ENCODE data around the gene UBE2QL1. TPM values are rescaled to one million over a fixed set of nuclear protein-coding genes. Genes with fewer than 3 reads are reported as not detected.

Gene UBE2QL1
- total RNA-seq, 1 experiment from 2014 or later: not detected

DNA sequence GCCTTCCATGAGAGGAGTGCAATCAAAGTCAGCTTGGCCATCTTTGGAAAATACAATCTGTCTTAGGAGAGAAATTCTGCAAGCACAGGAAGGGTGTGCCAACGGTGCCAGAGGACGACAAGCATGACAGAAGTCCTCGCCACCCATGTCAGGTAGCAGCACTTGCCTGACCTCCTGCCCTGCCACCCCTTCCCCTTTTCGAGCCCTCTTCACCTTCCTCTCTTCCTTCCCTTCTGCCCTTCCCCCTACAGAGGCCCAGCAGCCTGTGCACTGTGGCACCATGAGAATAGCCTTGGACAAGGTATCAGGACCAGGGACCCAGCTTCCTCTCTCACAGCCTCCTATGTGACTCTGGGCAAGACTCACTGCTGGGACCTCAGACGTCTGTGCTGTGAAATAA is 5.3 kb upstream of the UBE2QL1 start:
- Histone ChIP-seq H3K79me2 (ENCODE audit: insufficient read depth, low read length) (no peaks in the 10 kb centered on the region), H2AFZ (ENCODE audit: low read depth, low read length, poor library complexity, severe bottlenecking) (no peak overlapping the region), H3K9ac (ENCODE audit: low read length) (no peak overlapping the region), H3K27me3 (ENCODE audit: insufficient read depth, low read length) (0 out of 2 replicates have a peak, but pooled peaks cover 3% of the 10 kb centered on the region), H3K9me3 (ENCODE audit: control insufficient read depth in 1 of 2, insufficient read depth in 1 of 2, low read depth in 1 of 2, low read length in 2 of 2) (peaks cover 0 to 11% of the 10 kb centered on the region in 2 experiments; a peak in 1 of 4 replicates), H3K9me2 (ENCODE audit: insufficient read depth) (no peaks in the 10 kb centered on the region), H3K27ac (ENCODE audit: low read depth, low read length) (no peak overlapping the region), H3K36me3 (ENCODE audit: control insufficient read depth in 1 of 2, insufficient read depth in 2 of 2, low read length in 2 of 2) (no peaks in the 10 kb centered on the region), H3K4me1 (ENCODE audit: control insufficient read depth in 1 of 2, insufficient read depth in 2 of 2, low read length in 2 of 2) (no peaks in the 10 kb centered on the region), H3K4me2 (ENCODE audit: low read length) (no peak overlapping the region), H3K4me3 (replicated peaks in 1 of 2; ENCODE audit: low read depth in 1 of 2, low read length in 2 of 2) (no peak overlapping the region), H4K20me1 (ENCODE audit: insufficient read depth) (no peaks in the 10 kb centered on the region)
- ATAC-seq (no peak), DNase-seq (ENCODE audit: low read depth, low spot score) (no peak)
- POLR2A ChIA-PET: no interaction called here
- CTCF ChIA-PET: no interaction called here
- TF ChIP-seq, protein P1, sequence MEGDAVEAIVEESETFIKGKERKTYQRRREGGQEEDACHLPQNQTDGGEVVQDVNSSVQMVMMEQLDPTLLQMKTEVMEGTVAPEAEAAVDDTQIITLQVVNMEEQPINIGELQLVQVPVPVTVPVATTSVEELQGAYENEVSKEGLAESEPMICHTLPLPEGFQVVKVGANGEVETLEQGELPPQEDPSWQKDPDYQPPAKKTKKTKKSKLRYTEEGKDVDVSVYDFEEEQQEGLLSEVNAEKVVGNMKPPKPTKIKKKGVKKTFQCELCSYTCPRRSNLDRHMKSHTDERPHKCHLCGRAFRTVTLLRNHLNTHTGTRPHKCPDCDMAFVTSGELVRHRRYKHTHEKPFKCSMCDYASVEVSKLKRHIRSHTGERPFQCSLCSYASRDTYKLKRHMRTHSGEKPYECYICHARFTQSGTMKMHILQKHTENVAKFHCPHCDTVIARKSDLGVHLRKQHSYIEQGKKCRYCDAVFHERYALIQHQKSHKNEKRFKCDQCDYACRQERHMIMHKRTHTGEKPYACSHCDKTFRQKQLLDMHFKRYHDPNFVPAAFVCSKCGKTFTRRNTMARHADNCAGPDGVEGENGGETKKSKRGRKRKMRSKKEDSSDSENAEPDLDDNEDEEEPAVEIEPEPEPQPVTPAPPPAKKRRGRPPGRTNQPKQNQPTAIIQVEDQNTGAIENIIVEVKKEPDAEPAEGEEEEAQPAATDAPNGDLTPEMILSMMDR (IDR thresholded peaks at IDR 0.05 in 2 of 3, conservative IDR thresholded peaks at IDR 0.05 in 1 of 3; ENCODE audit: borderline replicate concordance in 1 of 3, insufficient read depth in 1 of 3, low read depth in 2 of 3, low read length in 2 of 3): no peak
- no TSS peak for BruUV-seq (replicated peaks)
- RAD21 ChIA-PET (ENCODE audit: low non-redundant PET in 1 of 2, low total read pairs in 2 of 2, uncharacterized antibody in 2 of 2, unreplicated experiment in 2 of 2): no interaction called here
- intact Hi-C loops (cut with micrococcal nuclease): no loop called here

DNA sequence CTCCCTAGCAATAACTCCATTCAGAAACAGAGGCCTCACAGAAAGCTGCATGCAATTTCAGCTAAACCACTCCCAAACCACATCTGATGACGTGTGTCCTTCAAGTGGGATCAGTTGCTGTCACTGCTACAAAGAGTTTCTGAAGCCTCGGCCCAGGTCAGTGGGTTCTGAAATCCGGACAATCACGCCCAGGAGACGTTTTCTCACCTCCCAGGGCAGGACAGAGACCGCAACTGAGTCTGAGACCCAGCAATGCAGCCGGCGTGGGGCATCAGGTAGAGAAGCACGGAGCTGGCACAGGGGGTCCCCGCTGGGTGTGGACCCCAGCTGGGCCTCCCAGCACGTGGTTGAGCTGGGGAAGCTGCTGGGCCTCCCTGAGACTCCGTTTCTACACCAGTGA is 2.6 kb upstream of the UBE2QL1 start:
- ChIA-PET RAD21 (ENCODE audit: low non-redundant PET in 1 of 2, low total read pairs in 2 of 2, uncharacterized antibody in 2 of 2, unreplicated experiment in 2 of 2) (no interaction called here), CTCF (interaction anchor here (0.6 kb wide), 1 partner anchor 22 kb away, joined by 5 read pairs; no protein-coding TSS in a partner anchor), POLR2A (no interaction called here)
- H3K36me3 ChIP-seq (ENCODE audit: control insufficient read depth in 1 of 2, insufficient read depth in 2 of 2, low read length in 2 of 2): no peaks in the 10 kb centered on the region
- no peaks in the 10 kb centered on the region for H3K9me2 ChIP-seq (ENCODE audit: insufficient read depth)
- no TSS peak for BruUV-seq (replicated peaks)
- no peaks in the 10 kb centered on the region for H3K79me2 ChIP-seq (ENCODE audit: insufficient read depth, low read length)
- H3K27ac ChIP-seq (ENCODE audit: low read depth, low read length): no peak overlapping the region
- no peak for DNase-seq (ENCODE audit: low read depth, low spot score)
- H3K27me3 ChIP-seq (ENCODE audit: insufficient read depth, low read length): peaks cover 10% of the 10 kb centered on the region; the same call in 1 of the 2 replicates
- H3K4me3 ChIP-seq (replicated peaks in 1 of 2; ENCODE audit: low read depth in 1 of 2, low read length in 2 of 2): no peak overlapping the region
- intact Hi-C loops (cut with micrococcal nuclease): no loop called here
- H2AFZ ChIP-seq (ENCODE audit: low read depth, low read length, poor library complexity, severe bottlenecking): no peak overlapping the region
- no peaks in the 10 kb centered on the region for H4K20me1 ChIP-seq (ENCODE audit: insufficient read depth)
- peaks cover 0 to 11% of the 10 kb centered on the region in 2 experiments; a peak in 1 of 4 replicates for H3K9me3 ChIP-seq (ENCODE audit: control insufficient read depth in 1 of 2, insufficient read depth in 1 of 2, low read depth in 1 of 2, low read length in 2 of 2)
- no peak for ATAC-seq
- no peak overlapping the region for H3K9ac ChIP-seq (ENCODE audit: low read length)
- H3K4me1 ChIP-seq (ENCODE audit: control insufficient read depth in 1 of 2, insufficient read depth in 2 of 2, low read length in 2 of 2): no peaks in the 10 kb centered on the region
- H3K4me2 ChIP-seq (ENCODE audit: low read length): no peak overlapping the region
- TF ChIP-seq, protein P1 (IDR thresholded peaks at IDR 0.05 in 2 of 3, conservative IDR thresholded peaks at IDR 0.05 in 1 of 3; ENCODE audit: borderline replicate concordance in 1 of 3, insufficient read depth in 1 of 3, low read depth in 2 of 3, low read length in 2 of 3): no peak
- TF ChIP-seq, protein P2, sequence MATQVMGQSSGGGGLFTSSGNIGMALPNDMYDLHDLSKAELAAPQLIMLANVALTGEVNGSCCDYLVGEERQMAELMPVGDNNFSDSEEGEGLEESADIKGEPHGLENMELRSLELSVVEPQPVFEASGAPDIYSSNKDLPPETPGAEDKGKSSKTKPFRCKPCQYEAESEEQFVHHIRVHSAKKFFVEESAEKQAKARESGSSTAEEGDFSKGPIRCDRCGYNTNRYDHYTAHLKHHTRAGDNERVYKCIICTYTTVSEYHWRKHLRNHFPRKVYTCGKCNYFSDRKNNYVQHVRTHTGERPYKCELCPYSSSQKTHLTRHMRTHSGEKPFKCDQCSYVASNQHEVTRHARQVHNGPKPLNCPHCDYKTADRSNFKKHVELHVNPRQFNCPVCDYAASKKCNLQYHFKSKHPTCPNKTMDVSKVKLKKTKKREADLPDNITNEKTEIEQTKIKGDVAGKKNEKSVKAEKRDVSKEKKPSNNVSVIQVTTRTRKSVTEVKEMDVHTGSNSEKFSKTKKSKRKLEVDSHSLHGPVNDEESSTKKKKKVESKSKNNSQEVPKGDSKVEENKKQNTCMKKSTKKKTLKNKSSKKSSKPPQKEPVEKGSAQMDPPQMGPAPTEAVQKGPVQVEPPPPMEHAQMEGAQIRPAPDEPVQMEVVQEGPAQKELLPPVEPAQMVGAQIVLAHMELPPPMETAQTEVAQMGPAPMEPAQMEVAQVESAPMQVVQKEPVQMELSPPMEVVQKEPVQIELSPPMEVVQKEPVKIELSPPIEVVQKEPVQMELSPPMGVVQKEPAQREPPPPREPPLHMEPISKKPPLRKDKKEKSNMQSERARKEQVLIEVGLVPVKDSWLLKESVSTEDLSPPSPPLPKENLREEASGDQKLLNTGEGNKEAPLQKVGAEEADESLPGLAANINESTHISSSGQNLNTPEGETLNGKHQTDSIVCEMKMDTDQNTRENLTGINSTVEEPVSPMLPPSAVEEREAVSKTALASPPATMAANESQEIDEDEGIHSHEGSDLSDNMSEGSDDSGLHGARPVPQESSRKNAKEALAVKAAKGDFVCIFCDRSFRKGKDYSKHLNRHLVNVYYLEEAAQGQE (IDR thresholded peaks at IDR 0.05; ENCODE audit: low read depth): no peak
- TF ChIP-seq YY1 (IDR thresholded peaks at IDR 0.05; ENCODE audit: extremely low read depth, insufficient replicate concordance, low read depth, low read length) (no peak), FOSL1 (IDR thresholded peaks at IDR 0.05; ENCODE audit: low read depth) (no peak), SRF (IDR thresholded peaks at IDR 0.05; ENCODE audit: low read depth) (no peak), EZH2 (IDR thresholded peaks at IDR 0.05) (no peak), TCF7L2 (IDR thresholded peaks at IDR 0.05; ENCODE audit: borderline replicate concordance, extremely low read depth, insufficient read depth, insufficient read length) (no peak)
- TF ChIP-seq, protein P3, sequence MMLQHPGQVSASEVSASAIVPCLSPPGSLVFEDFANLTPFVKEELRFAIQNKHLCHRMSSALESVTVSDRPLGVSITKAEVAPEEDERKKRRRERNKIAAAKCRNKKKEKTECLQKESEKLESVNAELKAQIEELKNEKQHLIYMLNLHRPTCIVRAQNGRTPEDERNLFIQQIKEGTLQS (IDR thresholded peaks at IDR 0.05): no peak

Data from HCT116 (cell line).